DOHH2 (cell line): ENCODE results near the gene SLC5A4.

Experiments
- H3F3A ChIP-seq: fragments of 200-600 bp; sonication (generic), shearing (Covaris generic); 2 replicates; pipeline ENCODE4 v1.6.0; 2016; ENCODE audit warnings: antibody characterized with exemption, mild to moderate bottlenecking; ENCODE audit not compliant: control insufficient read depth, insufficient read depth
- H3K27ac ChIP-seq: fragments of 200-600 bp; sonication (generic); 2 replicates; pipeline ENCODE4 v1.5.1; 2014; ENCODE audit warnings: low read depth, mild to moderate bottlenecking, low read length, moderate library complexity
- H3K27me3 ChIP-seq: fragments of 200-600 bp; sonication (generic); 2 replicates; pipeline ENCODE4 v1.6.1; 2014; ENCODE audit warnings: mild to moderate bottlenecking, low read length, mixed read lengths; ENCODE audit not compliant: control insufficient read depth
- H3K36me3 ChIP-seq: fragments of 200-600 bp; sonication (generic); 2 replicates; pipeline ENCODE4 v1.6.1; 2014; ENCODE audit warnings: mild to moderate bottlenecking, low read length, moderate library complexity, mixed read lengths; ENCODE audit not compliant: control insufficient read depth
- H3K4me1 ChIP-seq: fragments of 200-600 bp; sonication (generic); 2 replicates; pipeline ENCODE4 v1.6.1; 2014; ENCODE audit warnings: mild to moderate bottlenecking, low read length, mixed read lengths; ENCODE audit not compliant: control insufficient read depth
- H3K4me2 ChIP-seq: fragments of 200-600 bp; sonication (generic); 2 replicates; pipeline ENCODE4 v1.6.0; 2014; ENCODE audit warnings: mild to moderate bottlenecking, low read length, moderate library complexity
- H3K4me3 ChIP-seq: fragments of 200-600 bp; sonication (generic); 2 replicates; pipeline ENCODE4 v1.5.1; 2014; ENCODE audit warnings: mild to moderate bottlenecking, low read length, mixed read lengths
- H3K79me2 ChIP-seq: fragments of 200-600 bp; sonication (generic); 2 replicates; pipeline ENCODE4 v1.6.1; 2014; ENCODE audit warnings: mild to moderate bottlenecking, low read length, mixed read lengths; ENCODE audit not compliant: control insufficient read depth
- H3K9me2 ChIP-seq: fragments of 200-600 bp; sonication (generic); replicated peaks from 2 replicates; pipeline ENCODE4 v1.6.1; 2014; ENCODE audit warnings: mild to moderate bottlenecking, low read length, mixed read lengths; ENCODE audit not compliant: control insufficient read depth
- H3K9me3 ChIP-seq: fragments of 200-600 bp; sonication (generic); 2 replicates; pipeline ENCODE4 v1.6.1; 2014; ENCODE audit warnings: antibody characterized with exemption, low read length, mixed read lengths; ENCODE audit not compliant: control insufficient read depth, insufficient read depth
- H4K20me1 ChIP-seq: fragments of 200-600 bp; sonication (generic); 2 replicates; pipeline ENCODE4 v1.6.0; 2014; ENCODE audit warnings: low read depth, mild to moderate bottlenecking, antibody characterized with exemption, low read length, moderate library complexity; ENCODE audit not compliant: control insufficient read depth, insufficient read depth
- EZH2phosphoT487 ChIP-seq: fragments of 200-600 bp; sonication (generic); IDR thresholded peaks from 2 replicates; pipeline ENCODE4 v1.6.1; 2017; ENCODE audit warnings: borderline replicate concordance, mild to moderate bottlenecking, antibody characterized with exemption, low read length, moderate library complexity, mixed read lengths
- TF ChIP-seq, protein P1 (sequence below): fragments of 200-600 bp; sonication (generic); IDR thresholded peaks from one replicate; pipeline ENCODE4 v1.5.1; 2014; ENCODE audit warnings: antibody characterized with exemption, mild to moderate bottlenecking, low read depth, low read length; ENCODE audit not compliant: poor library complexity, severe bottlenecking

Gene SLC5A4

DNA sequence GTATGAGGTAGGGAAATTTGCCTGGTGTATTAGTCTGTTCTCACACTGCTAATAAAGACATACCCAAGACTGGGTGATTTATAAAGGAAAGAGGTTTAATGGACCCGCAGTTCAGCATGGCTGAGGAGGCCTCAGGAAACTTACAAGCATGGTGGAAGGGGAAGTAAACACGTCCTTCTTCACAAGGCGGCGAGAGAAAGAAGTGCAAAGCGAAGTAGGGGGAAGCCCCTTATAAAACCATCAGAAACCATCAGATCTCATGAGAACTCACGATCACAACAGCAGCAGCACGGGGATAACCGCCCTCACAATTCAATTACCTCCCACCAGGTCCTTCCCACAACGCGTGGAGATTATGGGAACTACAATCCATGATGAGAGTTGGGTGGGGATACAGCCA, 38.2 kb downstream of the SLC5A4 start:
- Histone ChIP-seq H3K27ac (no peak overlapping the region), H3K4me3 (no peak overlapping the region), H3K79me2 (no peaks in the 10 kb centered on the region), H3K36me3 (no peaks in the 10 kb centered on the region), H3K4me2 (no peak overlapping the region), H3K4me1 (no peaks in the 10 kb centered on the region), H3K9me3 (no peaks in the 10 kb centered on the region), H4K20me1 (no peaks in the 10 kb centered on the region), H3F3A (no peaks in the 10 kb centered on the region), H3K27me3 (peaks cover 10% of the 10 kb centered on the region), H3K9me2 (no peaks in the 10 kb centered on the region)
- TF ChIP-seq EZH2phosphoT487 = no peak
- TF ChIP-seq, protein P1, sequence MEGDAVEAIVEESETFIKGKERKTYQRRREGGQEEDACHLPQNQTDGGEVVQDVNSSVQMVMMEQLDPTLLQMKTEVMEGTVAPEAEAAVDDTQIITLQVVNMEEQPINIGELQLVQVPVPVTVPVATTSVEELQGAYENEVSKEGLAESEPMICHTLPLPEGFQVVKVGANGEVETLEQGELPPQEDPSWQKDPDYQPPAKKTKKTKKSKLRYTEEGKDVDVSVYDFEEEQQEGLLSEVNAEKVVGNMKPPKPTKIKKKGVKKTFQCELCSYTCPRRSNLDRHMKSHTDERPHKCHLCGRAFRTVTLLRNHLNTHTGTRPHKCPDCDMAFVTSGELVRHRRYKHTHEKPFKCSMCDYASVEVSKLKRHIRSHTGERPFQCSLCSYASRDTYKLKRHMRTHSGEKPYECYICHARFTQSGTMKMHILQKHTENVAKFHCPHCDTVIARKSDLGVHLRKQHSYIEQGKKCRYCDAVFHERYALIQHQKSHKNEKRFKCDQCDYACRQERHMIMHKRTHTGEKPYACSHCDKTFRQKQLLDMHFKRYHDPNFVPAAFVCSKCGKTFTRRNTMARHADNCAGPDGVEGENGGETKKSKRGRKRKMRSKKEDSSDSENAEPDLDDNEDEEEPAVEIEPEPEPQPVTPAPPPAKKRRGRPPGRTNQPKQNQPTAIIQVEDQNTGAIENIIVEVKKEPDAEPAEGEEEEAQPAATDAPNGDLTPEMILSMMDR = no peak

DNA sequence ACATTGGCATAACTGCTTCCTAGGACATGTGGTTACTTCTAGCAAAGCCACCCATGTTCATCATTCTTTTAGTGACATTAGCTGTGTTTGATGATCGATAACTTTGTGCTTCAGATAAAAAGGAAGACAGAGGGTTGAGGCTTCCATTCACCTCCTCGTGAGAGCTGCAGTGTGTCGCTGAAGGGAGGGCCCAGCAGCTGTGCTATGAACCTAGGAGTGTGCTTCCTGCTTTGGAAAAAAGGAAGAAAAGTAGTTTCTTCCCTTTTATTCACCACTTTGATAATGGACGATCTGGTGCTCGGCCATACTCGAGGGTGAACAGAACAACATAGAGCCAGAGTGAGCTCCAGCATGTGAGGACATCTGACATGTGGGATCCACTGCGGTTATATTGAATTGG, 44.1 kb downstream of the SLC5A4 start:
- no peak overlapping the region for H3K4me3 ChIP-seq
- TF ChIP-seq, protein P1 = no peak
- no peak for TF ChIP-seq EZH2phosphoT487
- no peak overlapping the region for H3K27ac ChIP-seq
- no peaks in the 10 kb centered on the region for H3K79me2 ChIP-seq
- H3F3A ChIP-seq = no peaks in the 10 kb centered on the region
- H4K20me1 ChIP-seq = no peaks in the 10 kb centered on the region
- H3K9me2 ChIP-seq = no peaks in the 10 kb centered on the region
- H3K4me1 ChIP-seq = no peaks in the 10 kb centered on the region
- no peaks in the 10 kb centered on the region for H3K36me3 ChIP-seq
- H3K27me3 ChIP-seq = 0 out of 2 replicates have a peak, but pooled peaks cover 2% of the 10 kb centered on the region
- H3K9me3 ChIP-seq = no peaks in the 10 kb centered on the region
- no peak overlapping the region for H3K4me2 ChIP-seq

DNA sequence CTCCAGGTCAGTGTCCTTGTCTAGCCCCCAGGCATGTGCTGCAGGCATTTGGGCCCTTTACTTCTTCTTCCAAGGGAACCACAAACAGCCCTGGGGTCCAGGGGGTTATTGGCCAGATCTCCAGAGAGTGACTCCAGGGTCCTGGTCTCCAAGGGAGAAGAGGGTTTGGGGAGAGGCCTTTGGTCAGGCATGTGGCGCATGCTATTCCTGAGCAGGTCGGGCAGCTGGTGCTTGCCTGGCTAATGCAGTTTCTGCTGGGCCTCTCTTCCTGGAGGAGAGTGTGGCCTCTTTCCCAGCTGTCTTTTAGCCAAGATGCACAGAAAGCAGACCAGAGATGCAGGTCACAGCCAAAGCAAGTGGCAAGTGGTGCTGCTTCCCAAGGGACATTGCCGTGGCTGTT, 46.5 kb downstream of the SLC5A4 start:
- no peaks in the 10 kb centered on the region for H3F3A ChIP-seq
- no peak overlapping the region for H3K4me2 ChIP-seq
- TF ChIP-seq, protein P1 = no peak
- TF ChIP-seq EZH2phosphoT487 = no peak
- no peaks in the 10 kb centered on the region for H3K9me3 ChIP-seq
- H3K27ac ChIP-seq = no peak overlapping the region
- H4K20me1 ChIP-seq = no peaks in the 10 kb centered on the region
- no peak overlapping the region for H3K4me3 ChIP-seq
- no peaks in the 10 kb centered on the region for H3K36me3 ChIP-seq
- H3K4me1 ChIP-seq = no peaks in the 10 kb centered on the region
- H3K79me2 ChIP-seq = no peaks in the 10 kb centered on the region
- H3K9me2 ChIP-seq = no peaks in the 10 kb centered on the region
- no peaks in the 10 kb centered on the region for H3K27me3 ChIP-seq

DNA sequence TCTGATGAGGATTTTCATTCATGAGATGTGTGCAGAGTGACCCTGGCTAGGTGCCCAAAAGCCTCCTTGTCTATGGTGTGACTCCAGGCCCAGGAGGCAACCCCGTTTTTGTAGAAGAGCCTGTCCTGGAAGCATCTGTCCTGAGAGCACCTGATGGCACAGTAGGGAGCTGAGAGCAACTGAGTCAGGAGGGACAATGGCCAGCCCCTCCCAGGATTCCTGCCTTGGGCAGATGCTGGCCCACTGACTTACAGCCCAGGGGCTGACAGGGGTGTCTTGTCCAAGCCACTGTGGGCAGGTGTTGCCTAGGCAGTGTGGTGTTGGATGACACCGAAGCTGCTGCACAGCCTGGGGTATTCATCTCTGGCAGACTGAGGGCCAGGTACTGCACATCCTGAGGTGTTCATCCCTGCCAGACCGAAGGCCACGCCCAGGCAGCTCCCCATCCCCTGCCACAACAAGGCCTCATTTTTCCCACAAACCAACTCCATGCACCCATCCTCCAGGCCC, 47.1 kb downstream of the SLC5A4 start:
- Histone ChIP-seq H3K27ac (no peak overlapping the region), H3K79me2 (no peaks in the 10 kb centered on the region), H3K9me3 (no peaks in the 10 kb centered on the region), H3K9me2 (no peaks in the 10 kb centered on the region), H3K36me3 (no peaks in the 10 kb centered on the region), H3K27me3 (no peaks in the 10 kb centered on the region), H3F3A (no peaks in the 10 kb centered on the region), H3K4me2 (no peak overlapping the region), H4K20me1 (no peaks in the 10 kb centered on the region), H3K4me3 (no peak overlapping the region), H3K4me1 (no peaks in the 10 kb centered on the region)
- TF ChIP-seq, protein P1 = no peak
- TF ChIP-seq EZH2phosphoT487 = no peak
